Measurements from ENCODE around the gene PHF1.

Gene PHF1

DNA sequence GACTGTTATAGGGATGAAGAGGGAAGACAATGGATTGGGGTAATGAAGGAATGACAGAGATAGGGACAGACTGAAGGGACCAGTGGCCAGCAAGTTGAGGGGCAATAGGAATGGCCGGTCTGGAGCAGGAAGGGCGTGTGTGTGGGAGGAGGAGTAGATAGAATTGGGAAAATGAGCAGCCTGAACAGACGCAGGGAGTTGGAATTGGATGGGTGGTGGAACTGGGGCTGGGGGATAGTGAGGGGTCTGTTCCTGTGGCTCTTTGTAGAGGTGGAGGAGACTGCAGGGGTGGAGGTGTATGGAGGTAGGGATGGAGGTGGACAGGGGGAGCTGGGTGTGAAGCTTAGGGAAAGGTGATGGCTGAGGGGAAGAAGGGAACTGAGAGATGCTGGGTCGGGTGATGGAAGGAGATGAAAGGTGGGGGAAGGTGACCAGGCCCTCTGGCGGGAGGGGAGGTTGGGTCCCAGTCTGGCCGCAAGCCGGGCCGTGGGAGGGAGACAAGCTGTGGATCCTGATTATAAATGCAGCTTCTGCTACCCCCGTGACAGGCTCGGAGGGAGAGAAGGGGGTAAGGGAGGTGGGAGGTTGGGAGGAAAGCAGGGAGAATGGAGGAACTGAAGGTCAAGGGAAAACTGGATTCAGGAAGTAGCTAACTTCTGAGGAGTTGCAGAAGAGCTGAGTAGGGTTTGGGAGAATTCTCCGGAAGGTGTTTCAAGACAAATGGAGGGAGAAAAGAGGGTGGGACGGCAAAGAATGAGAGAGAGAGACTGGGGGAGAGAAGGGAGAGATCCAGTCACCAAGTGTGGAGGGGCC is 14.2 kb downstream of the PHF1 start (continued):
- TF ChIP-seq, protein P1, sequence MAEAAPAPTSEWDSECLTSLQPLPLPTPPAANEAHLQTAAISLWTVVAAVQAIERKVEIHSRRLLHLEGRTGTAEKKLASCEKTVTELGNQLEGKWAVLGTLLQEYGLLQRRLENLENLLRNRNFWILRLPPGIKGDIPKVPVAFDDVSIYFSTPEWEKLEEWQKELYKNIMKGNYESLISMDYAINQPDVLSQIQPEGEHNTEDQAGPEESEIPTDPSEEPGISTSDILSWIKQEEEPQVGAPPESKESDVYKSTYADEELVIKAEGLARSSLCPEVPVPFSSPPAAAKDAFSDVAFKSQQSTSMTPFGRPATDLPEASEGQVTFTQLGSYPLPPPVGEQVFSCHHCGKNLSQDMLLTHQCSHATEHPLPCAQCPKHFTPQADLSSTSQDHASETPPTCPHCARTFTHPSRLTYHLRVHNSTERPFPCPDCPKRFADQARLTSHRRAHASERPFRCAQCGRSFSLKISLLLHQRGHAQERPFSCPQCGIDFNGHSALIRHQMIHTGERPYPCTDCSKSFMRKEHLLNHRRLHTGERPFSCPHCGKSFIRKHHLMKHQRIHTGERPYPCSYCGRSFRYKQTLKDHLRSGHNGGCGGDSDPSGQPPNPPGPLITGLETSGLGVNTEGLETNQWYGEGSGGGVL (tag by site-specific recombination; IDR thresholded peaks at IDR 0.05), result peak; percentile 95

GRCh38 chr6:33425668-33426577 is 15.1 kb downstream of the PHF1 start:
- Histone ChIP-seq H3K4me3 (ENCODE audit: low read depth, low read length) (peak overlapping the region; percentile 69), H3K27ac (ENCODE audit: extremely low read depth, low read depth, low read length) (peak overlapping the region; percentile 80), H3K9me3 (ENCODE audit: control insufficient read depth, insufficient read depth, low read depth, low read length) (no peaks in the 10 kb centered on the region), H3K4me1 (ENCODE audit: control insufficient read depth, insufficient read depth, low read length) (peaks cover 7% of the 10 kb centered on the region), H3K36me3 (ENCODE audit: control insufficient read depth in 2 of 2, insufficient read depth in 1 of 2, low read length in 2 of 2) (no peaks in the 10 kb centered on the region)
- CTCF ChIA-PET, result interaction anchor here (0.5 to 2.3 kb wide), 49 partner anchors 9 to 927 kb away, joined by 3 to 14 read pairs (median 4); partner anchors contain the start of genes B3GALT4, BAK1, KIFC1 and PFDN6
- POLR2A ChIA-PET, result interaction anchor here (0.5 to 2.5 kb wide), 22 partner anchors 8 to 1598 kb away, joined by 3 to 18 read pairs (median 5); partner anchors contain the start of genes B3GALT4, BAK1, HSPA1B and RGL2
- TF ChIP-seq ZNF350 (tag by site-specific recombination; IDR thresholded peaks at IDR 0.05), result no peak
- TF ChIP-seq YY2 (tag by site-specific recombination; IDR thresholded peaks at IDR 0.05), result no peak
- no peak for TF ChIP-seq ZNF610 (tag by site-specific recombination; IDR thresholded peaks at IDR 0.05; ENCODE audit: borderline replicate concordance)
- TF ChIP-seq ZBTB8A (tag by site-specific recombination; IDR thresholded peaks at IDR 0.05), result peak; percentile 92
- no peak for TF ChIP-seq TCF7L2 (IDR thresholded peaks at IDR 0.05; ENCODE audit: borderline replicate concordance, low read depth, low read length)
- TF ChIP-seq ZNF560 (tag by site-specific recombination; IDR thresholded peaks at IDR 0.05; ENCODE audit: borderline replicate concordance), result no peak
- 0 out of 2 replicates have a peak, but pooled peaks have one; percentile 16 for TF ChIP-seq ZNF596 (tag by site-specific recombination; IDR thresholded peaks at IDR 0.05)
- no peak for TF ChIP-seq ZNF704 (tag by site-specific recombination; IDR thresholded peaks at IDR 0.05)
- TF ChIP-seq ZNF366 (tag by site-specific recombination; conservative IDR thresholded peaks at IDR 0.05), result peak; percentile 83
- TF ChIP-seq ZNF26 (tag by site-specific recombination; IDR thresholded peaks at IDR 0.05), result no peak
- TF ChIP-seq REPIN1 (tag by site-specific recombination; IDR thresholded peaks at IDR 0.05; ENCODE audit: low read depth), result no peak
- TF ChIP-seq, protein P2, sequence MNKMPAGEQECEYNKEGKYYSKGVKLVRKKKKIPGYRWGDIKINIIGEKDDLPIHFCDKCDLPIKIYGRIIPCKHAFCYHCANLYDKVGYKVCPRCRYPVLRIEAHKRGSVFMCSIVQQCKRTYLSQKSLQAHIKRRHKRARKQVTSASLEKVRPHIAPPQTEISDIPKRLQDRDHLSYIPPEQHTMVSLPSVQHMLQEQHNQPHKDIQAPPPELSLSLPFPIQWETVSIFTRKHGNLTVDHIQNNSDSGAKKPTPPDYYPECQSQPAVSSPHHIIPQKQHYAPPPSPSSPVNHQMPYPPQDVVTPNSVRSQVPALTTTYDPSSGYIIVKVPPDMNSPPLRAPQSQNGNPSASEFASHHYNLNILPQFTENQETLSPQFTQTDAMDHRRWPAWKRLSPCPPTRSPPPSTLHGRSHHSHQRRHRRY (tag by site-specific recombination; IDR thresholded peaks at IDR 0.05), result no peak
- 0 out of 2 replicates have a peak, but pooled peaks have one; percentile 36 for TF ChIP-seq ZBTB7A (tag by site-specific recombination; IDR thresholded peaks at IDR 0.05; ENCODE audit: low read depth)
- TF ChIP-seq ELK4 (IDR thresholded peaks at IDR 0.05; ENCODE audit: borderline replicate concordance, low read depth, low read length), result no peak
- 0 out of 2 replicates have a peak, but pooled peaks have one; percentile 83 for TF ChIP-seq ZNF660 (tag by site-specific recombination; IDR thresholded peaks at IDR 0.05)
- TF ChIP-seq ZNF2 (tag by site-specific recombination; IDR thresholded peaks at IDR 0.05), result no peak
- no peak for TF ChIP-seq ZNF571 (tag by site-specific recombination; IDR thresholded peaks at IDR 0.05)
- no peak for TF ChIP-seq BCL11B (tag by site-specific recombination; IDR thresholded peaks at IDR 0.05; ENCODE audit: low read depth)
- TF ChIP-seq, protein P3, sequence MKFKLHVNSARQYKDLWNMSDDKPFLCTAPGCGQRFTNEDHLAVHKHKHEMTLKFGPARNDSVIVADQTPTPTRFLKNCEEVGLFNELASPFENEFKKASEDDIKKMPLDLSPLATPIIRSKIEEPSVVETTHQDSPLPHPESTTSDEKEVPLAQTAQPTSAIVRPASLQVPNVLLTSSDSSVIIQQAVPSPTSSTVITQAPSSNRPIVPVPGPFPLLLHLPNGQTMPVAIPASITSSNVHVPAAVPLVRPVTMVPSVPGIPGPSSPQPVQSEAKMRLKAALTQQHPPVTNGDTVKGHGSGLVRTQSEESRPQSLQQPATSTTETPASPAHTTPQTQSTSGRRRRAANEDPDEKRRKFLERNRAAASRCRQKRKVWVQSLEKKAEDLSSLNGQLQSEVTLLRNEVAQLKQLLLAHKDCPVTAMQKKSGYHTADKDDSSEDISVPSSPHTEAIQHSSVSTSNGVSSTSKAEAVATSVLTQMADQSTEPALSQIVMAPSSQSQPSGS (tag by site-specific recombination; IDR thresholded peaks at IDR 0.05; ENCODE audit: low read depth), result no peak
- TF ChIP-seq ZNF521 (tag by site-specific recombination; IDR thresholded peaks at IDR 0.05), result no peak
- TF ChIP-seq, protein P4, sequence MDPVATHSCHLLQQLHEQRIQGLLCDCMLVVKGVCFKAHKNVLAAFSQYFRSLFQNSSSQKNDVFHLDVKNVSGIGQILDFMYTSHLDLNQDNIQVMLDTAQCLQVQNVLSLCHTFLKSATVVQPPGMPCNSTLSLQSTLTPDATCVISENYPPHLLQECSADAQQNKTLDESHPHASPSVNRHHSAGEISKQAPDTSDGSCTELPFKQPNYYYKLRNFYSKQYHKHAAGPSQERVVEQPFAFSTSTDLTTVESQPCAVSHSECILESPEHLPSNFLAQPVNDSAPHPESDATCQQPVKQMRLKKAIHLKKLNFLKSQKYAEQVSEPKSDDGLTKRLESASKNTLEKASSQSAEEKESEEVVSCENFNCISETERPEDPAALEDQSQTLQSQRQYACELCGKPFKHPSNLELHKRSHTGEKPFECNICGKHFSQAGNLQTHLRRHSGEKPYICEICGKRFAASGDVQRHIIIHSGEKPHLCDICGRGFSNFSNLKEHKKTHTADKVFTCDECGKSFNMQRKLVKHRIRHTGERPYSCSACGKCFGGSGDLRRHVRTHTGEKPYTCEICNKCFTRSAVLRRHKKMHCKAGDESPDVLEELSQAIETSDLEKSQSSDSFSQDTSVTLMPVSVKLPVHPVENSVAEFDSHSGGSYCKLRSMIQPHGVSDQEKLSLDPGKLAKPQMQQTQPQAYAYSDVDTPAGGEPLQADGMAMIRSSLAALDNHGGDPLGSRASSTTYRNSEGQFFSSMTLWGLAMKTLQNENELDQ (tag by site-specific recombination; IDR thresholded peaks at IDR 0.05; ENCODE audit: low read depth), result no peak
